Stimulated activated CD8-positive, alpha-beta memory T cell treated with anti-CD3 and anti-CD28 coated beads, Interleukin-7, amount 100 ng/mL, for 24 hours (primary cell): ENCODE data around the gene CHD8.
"Not testable (repeated sequence)": the region's sequence is repeated elsewhere in the genome, so short reads cannot be mapped to it uniquely, and the experiment has no call there.

ENCODE experiments used
- DNase-seq: peaks from one replicate; pipeline ENCODE4 v3.0.0-alpha.2; 2020; ENCODE audit warnings: low read depth

The CHD8 gene

GRCh38 chr14:21436567-21437062 is 19.3 kb downstream of the CHD8 start:
- DNase-seq = no peak

GRCh38 chr14:21431126-21431525 is 24.8 kb downstream of the CHD8 start:
- DNase-seq = no peak

- DNase-seq = no peak
Measured at GRCh38 chr14:21428930-21429329, 27.0 kb downstream of the CHD8 start.

- DNase-seq = no peak
Measured at GRCh38 chr14:21426692-21427091, 29.2 kb downstream of the CHD8 start.

- no peak for DNase-seq
Measured at GRCh38 chr14:21419528-21419927, 36.4 kb downstream of the CHD8 start.

GRCh38 chr14:21415329-21415728 is 40.6 kb downstream of the CHD8 start:
- no peak for DNase-seq

- DNase-seq = no peak
Measured at GRCh38 chr14:21414137-21414631, 41.7 kb downstream of the CHD8 start.

GRCh38 chr14:21408147-21408546 is 47.8 kb downstream of the CHD8 start:
- no peak for DNase-seq

- DNase-seq = no peak
Measured at GRCh38 chr14:21406213-21406612, 49.7 kb downstream of the CHD8 start.

- no peak for DNase-seq
Measured at GRCh38 chr14:21405097-21405496, 50.8 kb downstream of the CHD8 start.

- DNase-seq = no peak
Measured at GRCh38 chr14:21399311-21399870, 56.5 kb downstream of the CHD8 start.

- no peak for DNase-seq
Measured at GRCh38 chr14:21398901-21399300, 57.0 kb downstream of the CHD8 start.

- DNase-seq = no peak
Measured at GRCh38 chr14:21395450-21395849, 60.5 kb downstream of the CHD8 start.

- no peak for DNase-seq
Measured at GRCh38 chr14:21385188-21385904, 70.6 kb downstream of the CHD8 start.

GRCh38 chr14:21384494-21384851 is 71.5 kb downstream of the CHD8 start:
- peak; percentile 19 for DNase-seq

GRCh38 chr14:21383848-21384493 is 72.0 kb downstream of the CHD8 start, which contains the start of gene SUPT16H:
Gene SUPT16H (minus strand): TSS chr14:21384019. CDS start chr14:21383927, 92 bp downstream.
- DNase-seq = peak; percentile 91

- peak; percentile 16 for DNase-seq
Measured at GRCh38 chr14:21382886-21383847, 72.8 kb downstream of the CHD8 start.

GRCh38 chr14:21382095-21382494 is 73.8 kb downstream of the CHD8 start:
- no peak for DNase-seq

- DNase-seq = no peak
Measured at GRCh38 chr14:21379338-21379737, 76.6 kb downstream of the CHD8 start.

GRCh38 chr14:21373980-21374379 is 81.9 kb downstream of the CHD8 start:
- no peak for DNase-seq

GRCh38 chr14:21372814-21373213 is 83.1 kb downstream of the CHD8 start:
- not testable (repeated sequence) for DNase-seq
